Type B pancreatic cell (in vitro differentiated cells): ENCODE data around the gene SLC25A25. TPM values are rescaled to one million over a fixed set of nuclear protein-coding genes. Genes with fewer than 3 reads are reported as not detected.

Source experiments
- DNase-seq: peaks from one replicate; pipeline ENCODE4 v3.0.0; 2021; ENCODE audit warnings: mixed read lengths; ENCODE audit not compliant: unreplicated experiment; ENCODE audit errors: extremely low spot score
- H3K27ac Mint-ChIP-seq: 2 replicates; pipeline ENCODE4 v1.8.0; 2021; ENCODE audit warnings: mild to moderate bottlenecking, mixed read lengths
- H3K27me3 Mint-ChIP-seq: 2 replicates; pipeline ENCODE4 v1.8.0; 2021; ENCODE audit warnings: mixed read lengths
- H3K36me3 Mint-ChIP-seq: 2 replicates; pipeline ENCODE4 v1.8.0; 2021; ENCODE audit warnings: mixed read lengths
- H3K4me1 Mint-ChIP-seq: one replicate; pipeline ENCODE4 v1.8.0; 2021; ENCODE audit warnings: mixed read lengths; ENCODE audit not compliant: unreplicated experiment
- H3K4me3 Mint-ChIP-seq: 2 replicates; pipeline ENCODE4 v1.8.0; 2021; ENCODE audit warnings: mild to moderate bottlenecking, mixed read lengths
- H3K9me3 Mint-ChIP-seq: 2 replicates; pipeline ENCODE4 v1.8.0; 2021; ENCODE audit warnings: mixed read lengths
- CTCF ChIP-seq: fragments of 200-600 bp; sonication (generic); conservative IDR thresholded peaks from 2 replicates; pipeline ENCODE4 v1.5.0; 2021; ENCODE audit warnings: antibody characterized with exemption, mild to moderate bottlenecking
- total RNA-seq: library from RNA; stranded (reverse); gene quantifications from 2 replicates; pipeline ENCODE4 v1.2.1, GENCODE V29; 2021; ENCODE audit warnings: low replicate concordance

The SLC25A25 gene
- total RNA-seq, 1 donor from 2014 or later: 19.1 TPM

GRCh38 chr9:128136816-128137793 lies 69.1 kb downstream of the SLC25A25 start:
- peaks cover 5% of the 10 kb centered on the region for H3K27me3 Mint-ChIP-seq
- H3K27ac Mint-ChIP-seq: no peak overlapping the region
- no peak for TF ChIP-seq CTCF
- peaks cover 33% of the 10 kb centered on the region for H3K4me1 Mint-ChIP-seq
- H3K4me3 Mint-ChIP-seq: no peak overlapping the region
- no peaks in the 10 kb centered on the region for H3K36me3 Mint-ChIP-seq
- DNase-seq: no peak
- no peaks in the 10 kb centered on the region for H3K9me3 Mint-ChIP-seq

GRCh38 chr9:128138001-128138400 lies 70.0 kb downstream of the SLC25A25 start:
- no peaks in the 10 kb centered on the region for H3K9me3 Mint-ChIP-seq
- H3K4me3 Mint-ChIP-seq: no peak overlapping the region
- no peak for TF ChIP-seq CTCF
- H3K27me3 Mint-ChIP-seq: peaks cover 4% of the 10 kb centered on the region
- peaks cover 24% of the 10 kb centered on the region for H3K4me1 Mint-ChIP-seq
- DNase-seq: no peak
- H3K27ac Mint-ChIP-seq: no peak overlapping the region
- H3K36me3 Mint-ChIP-seq: no peaks in the 10 kb centered on the region

GRCh38 chr9:128139621-128140020 lies 71.6 kb downstream of the SLC25A25 start:
- no peak overlapping the region for H3K27ac Mint-ChIP-seq
- H3K9me3 Mint-ChIP-seq: no peaks in the 10 kb centered on the region
- H3K4me1 Mint-ChIP-seq: peaks cover 24% of the 10 kb centered on the region
- TF ChIP-seq CTCF: no peak
- no peak for DNase-seq
- H3K36me3 Mint-ChIP-seq: no peaks in the 10 kb centered on the region
- H3K27me3 Mint-ChIP-seq: no peaks in the 10 kb centered on the region
- no peak overlapping the region for H3K4me3 Mint-ChIP-seq

- Mint-ChIP-seq H3K27ac (no peak overlapping the region), H3K4me1 (peaks cover 17% of the 10 kb centered on the region), H3K36me3 (no peaks in the 10 kb centered on the region), H3K27me3 (no peaks in the 10 kb centered on the region), H3K4me3 (no peak overlapping the region), H3K9me3 (no peaks in the 10 kb centered on the region)
- no peak for TF ChIP-seq CTCF
- DNase-seq: no peak
Measured at GRCh38 chr9:128141604-128142003, 73.6 kb downstream of the SLC25A25 start.

- Mint-ChIP-seq H3K27ac (no peak overlapping the region), H3K4me3 (no peak overlapping the region), H3K9me3 (no peaks in the 10 kb centered on the region), H3K27me3 (no peaks in the 10 kb centered on the region), H3K36me3 (no peaks in the 10 kb centered on the region), H3K4me1 (peaks cover 15% of the 10 kb centered on the region)
- DNase-seq: no peak
- no peak for TF ChIP-seq CTCF
Measured at GRCh38 chr9:128142061-128142460, 74.0 kb downstream of the SLC25A25 start.
